Natural killer cell (primary cell): Measurements from ENCODE around the gene PRKAA1. TPM values are rescaled to one million over a fixed set of nuclear protein-coding genes. Genes with fewer than 3 reads are reported as not detected.

Source experiments
- ATAC-seq, 3 donors: fragments of 150-1000 bp in 2 of 3; fragments of 200-7000 bp in 1 of 3; cut with Tn5 transposase; 1 replicate in 1 of 3; 2 replicates in 2 of 3; pipeline ENCODE4 v1.10.0; 2021; ENCODE audit warnings: mild to moderate bottlenecking in 2 of 3, moderate library complexity in 2 of 3
- DNase-seq, 2 donors: peaks; one replicate each; pipeline versions ENCODE4 v3.0.0 to v3.0.0-alpha.2; 2013 to 2021; ENCODE audit warnings: mixed read lengths in 1 of 2
- H3K27ac ChIP-seq: one replicate; pipeline ENCODE4 v1.5.1; 2013; ENCODE audit warnings: mild to moderate bottlenecking, low read length
- H3K27me3 ChIP-seq: one replicate; pipeline ENCODE4 v1.6.1; 2013; ENCODE audit warnings: low read length; ENCODE audit not compliant: control insufficient read depth, insufficient read depth
- H3K36me3 ChIP-seq: one replicate; pipeline ENCODE4 v1.6.1; 2013; ENCODE audit warnings: low read length; ENCODE audit not compliant: control insufficient read depth, insufficient read depth
- H3K4me1 ChIP-seq: one replicate; pipeline ENCODE4 v1.6.1; 2013; ENCODE audit warnings: low read length; ENCODE audit not compliant: control insufficient read depth, insufficient read depth
- H3K4me3 ChIP-seq: one replicate; pipeline ENCODE4 v1.5.1; 2013; ENCODE audit warnings: low read length
- H3K9me3 ChIP-seq: one replicate; pipeline ENCODE4 v1.6.1; 2013; ENCODE audit warnings: low read length; ENCODE audit not compliant: control insufficient read depth, insufficient read depth
- H3K27ac Mint-ChIP-seq, 2 donors: one replicate each; pipeline ENCODE4 v1.8.0; 2022; ENCODE audit warnings: mild to moderate bottlenecking in 2 of 2, mixed read lengths in 2 of 2, moderate library complexity in 1 of 2
- H3K27me3 Mint-ChIP-seq, 2 donors: one replicate each; pipeline ENCODE4 v1.8.0; 2022; ENCODE audit warnings: low read depth in 2 of 2, mixed read lengths in 2 of 2
- H3K36me3 Mint-ChIP-seq: one replicate; pipeline ENCODE4 v1.8.0; 2022; ENCODE audit warnings: mixed read lengths
- H3K4me1 Mint-ChIP-seq, 2 donors: one replicate each; pipeline ENCODE4 v1.8.0; 2022; ENCODE audit warnings: mixed read lengths in 2 of 2
- H3K4me3 Mint-ChIP-seq: one replicate; pipeline ENCODE4 v1.8.0; 2022; ENCODE audit warnings: mild to moderate bottlenecking, moderate library complexity, mixed read lengths
- H3K9me3 Mint-ChIP-seq, 2 donors: one replicate each; pipeline ENCODE4 v1.8.0; 2022; ENCODE audit warnings: mixed read lengths in 2 of 2
- CTCF ChIP-seq: fragments of 200-600 bp; IDR thresholded peaks from one replicate; pipeline ENCODE4 v1.8.0; 2022; ENCODE audit warnings: antibody characterized with exemption
- WGBS: methylation state at CpG from one replicate; pipeline ENCODE4 v1.1.7; 2013; ENCODE audit warnings: missing lambda C conversion rate; ENCODE audit not compliant: insufficient coverage; 5-methylcytosine and 5-hydroxymethylcytosine counted together
- intact Hi-C: fragments of 100-400 bp; cut with micrococcal nuclease; formaldehyde crosslinking; loops from one replicate; pipeline ENCODE4 v1.14.2; 2022
- total RNA-seq, 4 donors: library from RNA; stranded (reverse); fragments of 120-200 nt in 1 of 4; gene quantifications; one replicate each; pipeline versions ENCODE4 v1.2.3 to v1.2.4, GENCODE V29; 2013 to 2022

The PRKAA1 gene
- total RNA-seq, 3 donors from 2014 or later (not counting 1 experiment from before 2014, with no cell fraction given), result 120 to 165 (median 122) TPM

- intact Hi-C loops, result no loop called here
Observed at GRCh38 chr5:40799258-40799657, 1.1 kb upstream of the PRKAA1 start.

GRCh38 chr5:40798801-40799210 lies 632 bp upstream of the PRKAA1 start:
- 0% methylated on average over 5 of the region's 7 CpGs for WGBS
- Mint-ChIP-seq H3K36me3 (no peaks in the 10 kb centered on the region), H3K4me1 (peaks cover 38 to 39% of the 10 kb centered on the region in 2 donors), H3K27me3 (peaks cover 0 to 7% of the 10 kb centered on the region in 2 donors), H3K9me3 (no peaks in the 10 kb centered on the region), H3K27ac (peak overlapping the region; percentile 89 to 95), H3K4me3 (peak overlapping the region; percentile 92)
- intact Hi-C loops, result loop anchor here (1.0 kb wide), 2 partner anchors 35 to 44 kb away; partner anchors contain the start of gene TTC33
- Histone ChIP-seq H3K27me3 (no peaks in the 10 kb centered on the region), H3K4me3 (peak overlapping the region; percentile 96), H3K36me3 (no peaks in the 10 kb centered on the region), H3K27ac (peak overlapping the region; percentile 96), H3K9me3 (no peaks in the 10 kb centered on the region), H3K4me1 (peaks cover 8% of the 10 kb centered on the region)
- no peak for TF ChIP-seq CTCF
- DNase-seq, result no peak
- no peak for ATAC-seq

More at GRCh38 chr5:40799258-40799657, 1.1 kb upstream of the PRKAA1 start:
- ATAC-seq, result no peak
- Histone ChIP-seq H3K27me3 (no peaks in the 10 kb centered on the region), H3K9me3 (no peaks in the 10 kb centered on the region), H3K27ac (no peak overlapping the region), H3K36me3 (no peaks in the 10 kb centered on the region), H3K4me3 (no peak overlapping the region), H3K4me1 (peaks cover 8% of the 10 kb centered on the region)
- Mint-ChIP-seq H3K4me3 (peak overlapping the region; percentile 92), H3K27ac (peak overlapping the region; percentile 89 to 95), H3K27me3 (peaks cover 0 to 7% of the 10 kb centered on the region in 2 donors), H3K4me1 (peaks cover 33 to 35% of the 10 kb centered on the region in 2 donors), H3K9me3 (no peaks in the 10 kb centered on the region), H3K36me3 (no peaks in the 10 kb centered on the region)
- DNase-seq, result peak in 1 of 2 donors; percentile 11
- TF ChIP-seq CTCF, result no peak
- 50% methylated on average over 1 of the region's 1 CpG for WGBS

GRCh38 chr5:40797273-40798011 lies 732 bp downstream of the PRKAA1 start:
- Histone ChIP-seq H3K9me3 (no peaks in the 10 kb centered on the region), H3K27me3 (no peaks in the 10 kb centered on the region), H3K27ac (peak overlapping the region; percentile 92), H3K4me1 (peaks cover 8% of the 10 kb centered on the region), H3K4me3 (peak overlapping the region; percentile 97), H3K36me3 (no peaks in the 10 kb centered on the region)
- ATAC-seq (peak; percentile 24 to 41 (median 33)), DNase-seq (peak; percentile 68 to 89)
- under 1% methylated on average over 50 of the region's 56 CpGs for WGBS
- Mint-ChIP-seq H3K9me3 (no peaks in the 10 kb centered on the region), H3K4me1 (peaks cover 43 to 46% of the 10 kb centered on the region in 2 donors), H3K27ac (peak overlapping the region; percentile 89 to 95), H3K36me3 (no peaks in the 10 kb centered on the region), H3K27me3 (peaks cover 0 to 7% of the 10 kb centered on the region in 2 donors), H3K4me3 (peak overlapping the region; percentile 92)
- intact Hi-C loops, result loop anchor here (1.0 kb wide), 2 partner anchors 37 to 42 kb away; partner anchors contain the start of gene TTC33
- no peak for TF ChIP-seq CTCF
